A549 (cell line): ENCODE data around the gene CD1D. TPM values are rescaled to one million over a fixed set of nuclear protein-coding genes. Genes with fewer than 3 reads are reported as not detected.

ENCODE experiments used
- ATAC-seq, 2 experiments: fragments of 200-7000 bp in 1 of 2; fragments of >200 bp in 1 of 2; cut with Nextera tagmentation in 1 of 2; cut with Tn5 transposase in 1 of 2; 3 replicates each; pipeline versions ENCODE4 v1.8.0 to v1.9.1; 2018 to 2020; ENCODE audit warnings: mild to moderate bottlenecking in 1 of 2, moderate library complexity in 1 of 2
- CTCF ChIA-PET: fragments of 300-600 bp; sonication (Branson Sonifier 250); formaldehyde crosslinking; extraction: SDS; loops from one replicate; lab custom pipeline; 2021; ENCODE audit warnings: antibody characterized with exemption, inconsistent platforms; lab: Yijun Ruan, JAX
- POLR2A ChIA-PET: fragments of 350-600 bp; formaldehyde crosslinking; extraction: SDS; loops from one replicate; lab custom pipeline; 2021; ENCODE audit warnings: antibody characterized with exemption, inconsistent platforms; lab: Yijun Ruan, JAX
- DNase-seq, 2 experiments: peaks; one replicate each; pipeline versions ENCODE4 v3.0.0 to v3.0.0-alpha.2; 2011 to 2016; ENCODE audit warnings: low read depth in 1 of 2, low spot score in 1 of 2
- FAIRE-seq: peaks from 2 replicates; lab custom pipeline; 2011; peaks lifted over from hg19 to GRCh38; lab: Jason Lieb, UNC
- H3K27ac ChIP-seq, 2 experiments: fragments of >200 bp; sonication (Bioruptor Twin); formaldehyde crosslinking; 3 replicates each; pipeline ENCODE4 v1.5.1; 2016 to 2017
- H3K4me1 ChIP-seq: fragments of >200 bp; sonication (Bioruptor Twin); formaldehyde crosslinking; 3 replicates; pipeline ENCODE4 v1.6.1; 2016
- H3K4me2 ChIP-seq: fragments of >200 bp; sonication (Bioruptor Twin); formaldehyde crosslinking; 3 replicates; pipeline ENCODE4 v1.6.1; 2016
- H3K4me3 ChIP-seq: fragments of >200 bp; sonication (Bioruptor Twin); formaldehyde crosslinking; 3 replicates; pipeline ENCODE4 v1.5.1; 2016
- H3K9me3 ChIP-seq: fragments of >200 bp; sonication (Bioruptor Twin); formaldehyde crosslinking; 3 replicates; pipeline ENCODE4 v1.6.1; 2016
- EHF ChIP-seq: fragments of 250-450 bp; sonication (Bioruptor Pico); IDR thresholded peaks from 2 replicates; pipeline ENCODE4 v1.5.0; 2020; ENCODE audit warnings: mild to moderate bottlenecking
- FOSB ChIP-seq: fragments of 250-450 bp; sonication (Bioruptor Pico); IDR thresholded peaks from 2 replicates; pipeline ENCODE4 v1.5.0; 2020; ENCODE audit warnings: mild to moderate bottlenecking, moderate library complexity
- FOSL2 ChIP-seq, 2 experiments: fragments of 450-650 bp in 1 of 2; fragments of >200 bp in 1 of 2; sonication (Bioruptor Twin) in 1 of 2; formaldehyde crosslinking; IDR thresholded peaks; 2 replicates each; pipeline versions ENCODE4 v1.5.0 to v1.6.1; 2016 to 2020; ENCODE audit warnings: mild to moderate bottlenecking in 1 of 2, moderate library complexity in 1 of 2
- FOXS1 ChIP-seq: fragments of 250-450 bp; sonication (Bioruptor Pico); IDR thresholded peaks from 2 replicates; pipeline ENCODE4 v1.5.0; 2020; ENCODE audit warnings: mild to moderate bottlenecking, moderate library complexity
- HDAC2 ChIP-seq: fragments of 200-600 bp; sonication (generic); IDR thresholded peaks from 2 replicates; pipeline ENCODE4 v1.6.1; 2016
- HEYL ChIP-seq: fragments of 250-450 bp; sonication (Bioruptor Pico); IDR thresholded peaks from 2 replicates; pipeline ENCODE4 v1.8.0; 2021; ENCODE audit warnings: mild to moderate bottlenecking, moderate library complexity
- HOXA7 ChIP-seq: fragments of 250-450 bp; sonication (Bioruptor Pico); IDR thresholded peaks from 2 replicates; pipeline ENCODE4 v1.5.0; 2020; ENCODE audit warnings: mild to moderate bottlenecking, moderate library complexity
- HOXB5 ChIP-seq: fragments of 250-450 bp; sonication (Bioruptor Pico); IDR thresholded peaks from 2 replicates; pipeline ENCODE4 v1.5.0; 2020; ENCODE audit warnings: mild to moderate bottlenecking, moderate library complexity
- JUN ChIP-seq, 2 experiments: fragments of >200 bp; sonication (Bioruptor Twin); formaldehyde crosslinking; IDR thresholded peaks; 2 replicates in 1 of 2; 3 replicates in 1 of 2; pipeline ENCODE4 v1.6.1; 2016 to 2017
- JUNB ChIP-seq: fragments of >200 bp; sonication (Bioruptor Twin); formaldehyde crosslinking; IDR thresholded peaks from 2 replicates; pipeline ENCODE4 v1.6.1; 2016
- KDM1A ChIP-seq: fragments of 200-600 bp; sonication (generic); IDR thresholded peaks from 2 replicates; pipeline ENCODE4 v1.6.1; 2016; ENCODE audit warnings: low read depth, mild to moderate bottlenecking
- KDM5A ChIP-seq: fragments of 200-600 bp; sonication (generic); IDR thresholded peaks from 2 replicates; pipeline ENCODE4 v1.6.1; 2016; ENCODE audit warnings: antibody characterized with exemption, mild to moderate bottlenecking
- MAZ ChIP-seq: fragments of 150-350 bp; IDR thresholded peaks from 2 replicates; pipeline ENCODE4 v1.6.1; 2014; ENCODE audit warnings: antibody characterized with exemption, low read depth, low read length, borderline replicate concordance
- NR3C1 ChIP-seq: fragments of >200 bp; sonication (Bioruptor Twin); formaldehyde crosslinking; IDR thresholded peaks from 3 replicates; pipeline ENCODE4 v1.6.1; 2017
- POLR2A ChIP-seq: IDR thresholded peaks from 2 replicates; pipeline ENCODE4 v1.6.1; 2012; ENCODE audit warnings: mild to moderate bottlenecking, low read length
- POLR2AphosphoS2 ChIP-seq: conservative IDR thresholded peaks from 2 replicates; pipeline ENCODE4 v1.6.1; 2012; ENCODE audit warnings: low read length, improper control_type of control experiment, inconsistent platforms
- RAD21 ChIP-seq, 2 experiments: fragments of >200 bp in 1 of 2; sonication (Bioruptor Twin) in 1 of 2; formaldehyde crosslinking in 1 of 2; IDR thresholded peaks in 1 of 2; conservative IDR thresholded peaks in 1 of 2; 2 replicates in 1 of 2; 3 replicates in 1 of 2; pipeline ENCODE4 v1.6.1; 2012 to 2018; ENCODE audit warnings: inconsistent platforms in 1 of 2
- RARB ChIP-seq: fragments of 250-450 bp; sonication (Bioruptor Pico); IDR thresholded peaks from 2 replicates; pipeline ENCODE4 v1.8.0; 2021; ENCODE audit warnings: mild to moderate bottlenecking, moderate library complexity
- RCOR1 ChIP-seq: fragments of 150-350 bp; IDR thresholded peaks from 2 replicates; pipeline ENCODE4 v1.6.1; 2014; ENCODE audit warnings: antibody characterized with exemption, low read length, low read depth
- RFX5 ChIP-seq: fragments of 450-650 bp; IDR thresholded peaks from 2 replicates; pipeline ENCODE4 v1.7.1; 2014; ENCODE audit warnings: antibody characterized with exemption, mild to moderate bottlenecking, moderate library complexity
- RNF2 ChIP-seq: fragments of 200-600 bp; sonication (generic); IDR thresholded peaks from 2 replicates; pipeline ENCODE4 v1.6.1; 2016; ENCODE audit warnings: low read depth, mild to moderate bottlenecking, antibody characterized with exemption, moderate library complexity, borderline replicate concordance
- SREBF2 ChIP-seq: fragments of 450-650 bp; IDR thresholded peaks from 2 replicates; pipeline ENCODE4 v1.6.1; 2014; ENCODE audit warnings: mild to moderate bottlenecking, moderate library complexity
- TFCP2L1 ChIP-seq: fragments of 250-450 bp; sonication (Bioruptor Pico); IDR thresholded peaks from 2 replicates; pipeline ENCODE4 v1.5.0; 2021; ENCODE audit warnings: mild to moderate bottlenecking
- WGBS: methylation state at CpG from one replicate; pipeline ENCODE4 v1.1.6; 2017; ENCODE audit errors: missing lambda C conversion rate; 5-methylcytosine and 5-hydroxymethylcytosine counted together
- polyA plus RNA-seq, 4 experiments: library from polyadenylated mRNA; depleted of rRNA in 3 of 4; stranded (reverse); fragments of >200 nt; fragmentation: RNase III in 1 of 4; extraction: RNeasy Plus Mini Kit Qiagen cat#74134 plus additional on column Dnase treatment in 1 of 4; gene quantifications; 2 replicates in 3 of 4; 3 replicates in 1 of 4; pipeline ENCODE4 v1.2.3, GENCODE V29; 2011 to 2017
- TF ChIP-seq, protein P1 (sequence below): fragments of 250-450 bp; sonication (Bioruptor Pico); IDR thresholded peaks from 2 replicates; pipeline ENCODE4 v1.5.0; 2021; ENCODE audit warnings: mild to moderate bottlenecking, moderate library complexity, borderline replicate concordance
- TF ChIP-seq, protein P2 (sequence below): fragments of >200 bp; sonication (Bioruptor Twin); formaldehyde crosslinking; IDR thresholded peaks from 2 replicates; pipeline ENCODE4 v1.6.1; 2016
- TF ChIP-seq, protein P3 (sequence below): IDR thresholded peaks from 2 replicates; pipeline ENCODE4 v1.6.1; 2012

Gene CD1D
- polyA plus RNA-seq, 2 of the 4 experiments (the other 2 are of a cell fraction): 0.04 TPM; not detected in 1

DNA sequence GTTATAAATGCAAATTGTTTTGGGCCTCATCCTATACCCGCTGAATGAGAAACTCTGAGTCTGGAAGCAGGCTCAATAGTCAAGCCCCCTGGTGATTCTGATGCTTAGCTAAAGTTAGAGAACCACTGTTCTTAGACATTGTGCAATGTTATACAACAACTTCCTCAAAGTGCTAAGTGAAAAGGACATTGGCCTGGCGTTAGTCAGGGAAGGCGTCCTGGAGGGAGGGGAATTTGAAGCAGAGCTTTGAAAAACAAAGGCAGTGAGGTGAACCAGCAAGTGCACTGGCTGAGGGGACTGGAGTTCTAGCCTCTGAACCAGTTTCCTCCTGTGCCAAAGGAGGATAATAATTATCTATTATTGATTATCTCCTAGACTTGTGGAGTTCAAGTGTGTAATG is 5.1 kb downstream of the CD1D start:
- CTCF ChIA-PET: interaction anchor here (0.6 to 4.2 kb wide), 3 partner anchors 9 to 33 kb away, joined by 3 to 27 read pairs (median 6); no protein-coding TSS in a partner anchor
- WGBS: 32% methylated on average over 3 of the region's 3 CpGs
- FAIRE-seq: no peak

DNA sequence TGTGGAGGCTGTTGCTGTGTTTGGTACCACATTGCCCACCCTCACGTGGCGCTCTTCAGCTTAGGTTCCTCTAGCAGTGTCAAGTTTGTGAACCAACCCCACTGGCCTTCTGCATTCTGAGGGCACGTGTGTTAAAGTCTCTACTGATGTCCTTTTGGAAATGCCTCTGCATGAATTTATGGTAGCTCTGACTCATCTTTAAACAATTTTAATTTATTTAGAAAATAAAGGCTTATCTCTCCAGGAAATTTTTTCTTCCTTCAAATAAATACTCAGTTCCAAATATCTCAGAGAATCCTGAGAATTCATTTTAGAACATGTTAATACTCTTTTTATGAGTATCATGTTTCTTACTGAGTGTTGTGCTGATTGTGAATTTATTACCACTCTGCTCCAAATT is 5.5 kb downstream of the CD1D start:
- H3K4me2 ChIP-seq: no peak overlapping the region
- no peak for TF ChIP-seq JUN (IDR thresholded peaks at IDR 0.05)
- TF ChIP-seq FOXS1 (CRISPR knock-in tag): no peak
- no peak for TF ChIP-seq KDM1A
- no peak for TF ChIP-seq HOXB5 (CRISPR knock-in tag)
- TF ChIP-seq EHF (CRISPR knock-in tag): no peak
- no peak for TF ChIP-seq TFCP2L1 (CRISPR knock-in tag)
- no peak for TF ChIP-seq HDAC2
- no peak for TF ChIP-seq RAD21 (conservative IDR thresholded peaks at IDR 0.05 in 1 of 2, IDR thresholded peaks at IDR 0.05 in 1 of 2)
- no peak for TF ChIP-seq HOXA7 (CRISPR knock-in tag)
- no peak for TF ChIP-seq RNF2
- no peak for TF ChIP-seq SREBF2
- no peak for TF ChIP-seq POLR2A
- no peak for TF ChIP-seq FOSL2 (IDR thresholded peaks at IDR 0.05)
- TF ChIP-seq FOSL2 (CRISPR knock-in tag; IDR thresholded peaks at IDR 0.05): no peak
- TF ChIP-seq, protein P1, sequence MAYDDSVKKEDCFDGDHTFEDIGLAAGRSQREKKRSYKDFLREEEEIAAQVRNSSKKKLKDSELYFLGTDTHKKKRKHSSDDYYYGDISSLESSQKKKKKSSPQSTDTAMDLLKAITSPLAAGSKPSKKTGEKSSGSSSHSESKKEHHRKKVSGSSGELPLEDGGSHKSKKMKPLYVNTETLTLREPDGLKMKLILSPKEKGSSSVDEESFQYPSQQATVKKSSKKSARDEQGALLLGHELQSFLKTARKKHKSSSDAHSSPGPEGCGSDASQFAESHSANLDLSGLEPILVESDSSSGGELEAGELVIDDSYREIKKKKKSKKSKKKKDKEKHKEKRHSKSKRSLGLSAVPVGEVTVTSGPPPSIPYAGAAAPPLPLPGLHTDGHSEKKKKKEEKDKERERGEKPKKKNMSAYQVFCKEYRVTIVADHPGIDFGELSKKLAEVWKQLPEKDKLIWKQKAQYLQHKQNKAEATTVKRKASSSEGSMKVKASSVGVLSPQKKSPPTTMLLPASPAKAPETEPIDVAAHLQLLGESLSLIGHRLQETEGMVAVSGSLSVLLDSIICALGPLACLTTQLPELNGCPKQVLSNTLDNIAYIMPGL: no peak
- DNase-seq (no peak), ATAC-seq (no peak), FAIRE-seq (no peak)
- no peak overlapping the region for H3K27ac ChIP-seq
- CTCF ChIA-PET: interaction anchor here (0.6 to 4.2 kb wide), 3 partner anchors 9 to 33 kb away, joined by 3 to 27 read pairs (median 6); no protein-coding TSS in a partner anchor
- no peaks in the 10 kb centered on the region; the same call in 2 of the 3 replicates for H3K9me3 ChIP-seq
- POLR2A ChIA-PET: no interaction called here
- no peak overlapping the region for H3K4me3 ChIP-seq
- WGBS: 2% methylated on average over 3 of the region's 3 CpGs
- no peaks in the 10 kb centered on the region for H3K4me1 ChIP-seq

More for the DNA sequence above, 5.1 kb downstream of the CD1D start:
- ATAC-seq (no peak), DNase-seq (no peak)
- Histone ChIP-seq H3K27ac (no peak overlapping the region), H3K4me1 (no peaks in the 10 kb centered on the region), H3K4me3 (no peak overlapping the region), H3K9me3 (no peaks in the 10 kb centered on the region; the same call in 2 of the 3 replicates), H3K4me2 (no peak overlapping the region)
- POLR2A ChIA-PET: no interaction called here
- TF ChIP-seq RCOR1: no peak
- no peak for TF ChIP-seq RNF2
- TF ChIP-seq KDM5A: no peak
- TF ChIP-seq NR3C1: no peak

DNA sequence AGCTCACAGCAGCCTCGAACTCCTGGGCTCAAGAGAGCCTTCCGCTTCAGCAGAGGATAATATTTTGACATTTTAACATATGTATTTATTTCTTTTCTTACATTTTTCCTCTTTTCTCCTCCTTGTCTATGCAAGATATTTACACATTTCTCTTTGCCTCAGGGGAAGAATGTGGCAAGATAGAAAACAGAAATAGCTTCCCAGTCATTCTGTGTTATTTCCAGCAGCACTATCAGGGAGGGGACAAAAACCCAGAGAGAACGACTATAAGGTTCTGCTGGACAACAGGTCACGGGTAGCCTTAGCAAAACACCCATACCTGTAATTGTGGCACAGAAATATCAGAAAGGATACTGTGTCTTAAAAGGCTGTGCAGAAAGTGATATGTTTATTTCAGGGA is 7.9 kb downstream of the CD1D start:
- Histone ChIP-seq H3K4me3 (no peak overlapping the region), H3K4me1 (no peaks in the 10 kb centered on the region), H3K27ac (no peak overlapping the region), H3K4me2 (no peak overlapping the region), H3K9me3 (no peaks in the 10 kb centered on the region)
- TF ChIP-seq RAD21 (conservative IDR thresholded peaks at IDR 0.05 in 1 of 2, IDR thresholded peaks at IDR 0.05 in 1 of 2) (no peak), HEYL (CRISPR knock-in tag) (no peak), TFCP2L1 (CRISPR knock-in tag) (no peak), POLR2A (no peak), HOXB5 (CRISPR knock-in tag) (no peak), RARB (CRISPR knock-in tag) (no peak), POLR2AphosphoS2 (no peak), JUNB (no peak), FOSB (CRISPR knock-in tag) (no peak), MAZ (no peak), FOXS1 (CRISPR knock-in tag) (no peak), RFX5 (no peak)
- TF ChIP-seq, protein P2, sequence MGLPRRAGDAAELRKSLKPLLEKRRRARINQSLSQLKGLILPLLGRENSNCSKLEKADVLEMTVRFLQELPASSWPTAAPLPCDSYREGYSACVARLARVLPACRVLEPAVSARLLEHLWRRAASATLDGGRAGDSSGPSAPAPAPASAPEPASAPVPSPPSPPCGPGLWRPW: no peak
- TF ChIP-seq, protein P3, sequence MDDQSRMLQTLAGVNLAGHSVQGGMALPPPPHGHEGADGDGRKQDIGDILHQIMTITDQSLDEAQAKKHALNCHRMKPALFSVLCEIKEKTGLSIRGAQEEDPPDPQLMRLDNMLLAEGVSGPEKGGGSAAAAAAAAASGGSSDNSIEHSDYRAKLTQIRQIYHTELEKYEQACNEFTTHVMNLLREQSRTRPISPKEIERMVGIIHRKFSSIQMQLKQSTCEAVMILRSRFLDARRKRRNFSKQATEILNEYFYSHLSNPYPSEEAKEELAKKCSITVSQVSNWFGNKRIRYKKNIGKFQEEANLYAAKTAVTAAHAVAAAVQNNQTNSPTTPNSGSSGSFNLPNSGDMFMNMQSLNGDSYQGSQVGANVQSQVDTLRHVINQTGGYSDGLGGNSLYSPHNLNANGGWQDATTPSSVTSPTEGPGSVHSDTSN: no peak
- TF ChIP-seq, protein P1: no peak
- 28% methylated on average over 4 of the region's 4 CpGs for WGBS
- no peak for DNase-seq
- ChIA-PET CTCF (no interaction called here), POLR2A (no interaction called here)
- FAIRE-seq: no peak
- ATAC-seq: no peak
